NCI-H345 treated with DMSO at 0.1 percent for 48 hours (cell line): Measurements from ENCODE around the gene ELOVL4.

Experiments
- DNase-seq: peaks from one replicate; lab custom pipeline; 2025; ENCODE audit not compliant: unreplicated experiment; lab: John Stamatoyannopoulos, UW

ELOVL4 gene

GRCh38 chr6:79947191-79948186, at the start of gene ELOVL4:
ELOVL4 (minus strand) TSS chr6:79947553; CDS start chr6:79947279, 274 bp downstream.
- DNase-seq = peak; percentile 77

GRCh38 chr6:79993911-79994309, 46.6 kb upstream of the ELOVL4 start:
- DNase-seq = no peak

- DNase-seq = no peak
Measured at GRCh38 chr6:79993012-79993910, 45.9 kb upstream of the ELOVL4 start.

GRCh38 chr6:79989641-79990040, 42.3 kb upstream of the ELOVL4 start:
- no peak for DNase-seq

- DNase-seq = no peak
Measured at GRCh38 chr6:79985128-79985527, 37.8 kb upstream of the ELOVL4 start.

GRCh38 chr6:79984261-79984660, 36.9 kb upstream of the ELOVL4 start:
- DNase-seq = no peak

GRCh38 chr6:79981652-79982051, 34.3 kb upstream of the ELOVL4 start:
- no peak for DNase-seq

- no peak for DNase-seq
Measured at GRCh38 chr6:79971193-79971592, 23.8 kb upstream of the ELOVL4 start.

- no peak for DNase-seq
Measured at GRCh38 chr6:79969784-79970183, 22.4 kb upstream of the ELOVL4 start.

- no peak for DNase-seq
Measured at GRCh38 chr6:79967178-79967577, 19.8 kb upstream of the ELOVL4 start.

- no peak for DNase-seq
Measured at GRCh38 chr6:79964607-79965081, 17.3 kb upstream of the ELOVL4 start.

- no peak for DNase-seq
Measured at GRCh38 chr6:79954849-79955248, 7.5 kb upstream of the ELOVL4 start.

- DNase-seq = peak; percentile 66
Measured at GRCh38 chr6:79949233-79949632, 1.9 kb upstream of the ELOVL4 start.

- DNase-seq = peak; percentile 57
Measured at GRCh38 chr6:79946272-79947190, 822 bp downstream of the ELOVL4 start.

- no peak for DNase-seq
Measured at GRCh38 chr6:79943133-79943532, 4.2 kb downstream of the ELOVL4 start.

GRCh38 chr6:79941489-79942151, 5.7 kb downstream of the ELOVL4 start:
- no peak for DNase-seq

- DNase-seq = no peak
Measured at GRCh38 chr6:79928478-79928998, 18.8 kb downstream of the ELOVL4 start.

- no peak for DNase-seq
Measured at GRCh38 chr6:79927758-79928157, 19.6 kb downstream of the ELOVL4 start.

GRCh38 chr6:79923270-79923669, 24.1 kb downstream of the ELOVL4 start:
- no peak for DNase-seq

- no peak for DNase-seq
Measured at GRCh38 chr6:79922018-79922417, 25.3 kb downstream of the ELOVL4 start.
